ENCODE measurements around the gene SH3BP4.

SH3BP4 gene

GRCh38 chr2:234967201-234967869 is 15.5 kb downstream of the SH3BP4 start:
- no peak for DNase-seq (ENCODE audit: low spot score)

DNA sequence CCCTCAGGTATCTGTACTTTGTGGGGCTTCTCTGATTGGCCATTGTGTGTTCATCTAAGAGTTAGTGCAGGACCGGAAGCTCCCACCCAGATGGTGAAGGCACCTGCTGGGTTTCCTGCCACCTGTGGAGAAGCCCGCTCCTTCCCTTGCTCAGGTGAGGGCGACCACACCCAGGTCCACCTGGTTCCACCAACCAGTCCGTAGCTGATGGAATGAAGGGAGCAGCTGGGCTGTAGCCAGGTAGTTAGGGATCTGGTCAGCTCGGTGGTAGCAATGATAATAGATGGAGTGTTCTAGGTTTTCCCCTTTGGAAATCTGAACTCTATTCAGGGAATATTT is 16.0 kb downstream of the SH3BP4 start:
- DNase-seq (ENCODE audit: low spot score): no peak

GRCh38 chr2:234968631-234969305 is 17.0 kb downstream of the SH3BP4 start:
- DNase-seq (ENCODE audit: low spot score): no peak

- DNase-seq (ENCODE audit: low spot score): no peak
These were observed 17.7 kb downstream of the SH3BP4 start for GRCh38 chr2:234969306-234970098.

GRCh38 chr2:234970099-234970440 is 18.3 kb downstream of the SH3BP4 start:
- no peak for DNase-seq (ENCODE audit: low spot score)

DNA sequence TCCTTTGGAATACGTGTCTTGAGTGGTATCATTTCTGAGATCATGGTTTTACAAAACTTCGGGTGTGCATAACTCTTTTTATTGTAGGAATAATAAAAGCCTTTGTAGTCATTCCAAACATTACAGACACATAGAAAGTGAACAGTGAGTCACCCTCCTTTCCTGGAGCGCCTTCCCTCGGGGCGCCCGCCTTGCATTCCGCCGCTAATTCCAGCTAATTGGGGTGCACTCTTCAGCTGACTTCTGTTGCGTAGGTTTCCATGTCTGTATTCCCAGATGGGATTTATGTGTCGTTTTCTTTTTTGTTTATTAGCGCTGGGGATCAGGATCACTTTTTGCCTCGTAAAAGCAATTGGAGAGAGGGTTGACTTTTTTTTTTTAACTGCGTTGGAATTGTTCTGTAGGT is 18.7 kb downstream of the SH3BP4 start:
- DNase-seq (ENCODE audit: low spot score): no peak

DNA sequence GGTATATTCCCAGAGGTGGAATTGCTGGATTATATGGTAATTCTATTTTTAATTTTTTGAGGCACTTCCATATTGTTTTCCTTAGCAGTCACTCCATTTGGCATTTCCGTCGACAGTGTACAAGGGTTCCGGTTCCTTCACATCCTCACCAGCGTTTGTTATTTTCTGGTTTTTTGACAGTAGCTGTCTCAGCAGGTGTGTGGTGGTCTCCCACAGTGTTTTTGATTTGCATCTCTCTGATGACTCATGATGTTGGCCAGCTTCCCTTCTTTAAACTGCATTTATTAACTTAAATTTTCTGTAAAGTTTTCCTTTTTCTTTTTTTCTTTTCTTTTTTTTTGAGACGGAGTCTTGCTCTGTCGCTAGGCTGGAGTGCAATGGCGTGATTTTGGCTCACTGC is 19.7 kb downstream of the SH3BP4 start:
- DNase-seq (ENCODE audit: low spot score): no peak

DNA sequence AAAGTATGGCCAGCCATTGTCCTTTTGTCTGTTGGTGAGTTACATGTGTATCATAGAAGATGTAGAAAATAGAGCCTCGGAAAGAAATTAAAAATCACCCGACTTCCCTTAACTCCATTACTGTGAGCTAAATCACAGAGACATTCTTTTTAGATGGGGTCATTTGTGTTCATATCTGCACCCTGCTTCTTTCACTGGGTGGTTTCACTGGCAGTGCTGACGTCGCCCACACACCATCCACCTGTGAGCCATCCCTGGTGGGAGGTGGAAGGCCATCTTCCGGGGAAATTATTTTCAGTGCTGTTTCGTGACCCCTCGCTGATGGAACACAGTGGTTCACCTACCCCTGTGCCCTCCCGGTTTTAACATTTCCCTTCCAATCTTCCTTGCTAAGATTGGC is 21.2 kb downstream of the SH3BP4 start:
- DNase-seq (ENCODE audit: low spot score): no peak

DNA sequence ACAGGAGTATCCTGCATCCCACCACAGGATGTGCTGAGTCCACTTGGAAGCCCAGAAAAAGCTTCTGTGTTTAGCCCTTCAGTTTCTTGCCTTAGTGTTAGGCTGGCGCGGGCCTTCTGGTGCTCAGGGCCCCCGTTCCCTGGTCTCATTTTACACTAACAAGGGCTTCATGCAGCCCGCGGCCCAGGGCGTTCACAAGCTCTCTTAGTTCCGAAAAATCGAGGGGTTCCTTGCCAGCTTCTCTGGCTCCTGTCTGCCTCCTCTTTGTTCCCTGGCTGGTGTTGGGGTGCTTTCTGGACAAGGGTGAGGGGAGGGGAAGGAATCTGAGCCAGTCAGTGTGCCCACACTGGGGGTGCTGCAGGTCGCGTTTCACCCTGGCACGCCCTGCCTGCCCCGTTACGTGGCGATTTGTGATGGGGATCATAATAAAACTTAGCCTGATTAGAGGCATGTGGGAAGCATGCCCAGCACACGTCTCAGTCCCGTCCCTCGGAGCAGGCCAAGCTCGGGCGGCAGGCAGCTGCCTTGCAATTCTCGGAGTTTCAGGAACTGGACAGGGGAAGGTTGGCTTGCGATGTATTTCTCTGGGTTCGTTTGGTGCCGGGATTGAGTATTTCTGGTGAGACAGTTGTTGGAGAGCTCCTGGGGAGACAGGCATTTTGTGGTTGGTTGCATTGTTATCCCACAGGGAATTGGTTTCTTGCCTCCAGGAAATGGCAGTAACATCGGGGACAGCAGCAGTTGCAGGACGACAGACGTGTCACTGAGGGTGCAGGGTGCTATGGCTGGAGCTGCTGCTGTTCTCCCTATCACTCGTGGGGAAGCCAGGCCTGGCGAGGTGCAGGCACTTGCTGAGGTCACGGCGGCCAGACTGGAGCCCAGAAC is 22.9 kb downstream of the SH3BP4 start:
- DNase-seq (ENCODE audit: low spot score): no peak

GRCh38 chr2:234975611-234976010 is 23.8 kb downstream of the SH3BP4 start:
- no peak for DNase-seq (ENCODE audit: low spot score)

DNA sequence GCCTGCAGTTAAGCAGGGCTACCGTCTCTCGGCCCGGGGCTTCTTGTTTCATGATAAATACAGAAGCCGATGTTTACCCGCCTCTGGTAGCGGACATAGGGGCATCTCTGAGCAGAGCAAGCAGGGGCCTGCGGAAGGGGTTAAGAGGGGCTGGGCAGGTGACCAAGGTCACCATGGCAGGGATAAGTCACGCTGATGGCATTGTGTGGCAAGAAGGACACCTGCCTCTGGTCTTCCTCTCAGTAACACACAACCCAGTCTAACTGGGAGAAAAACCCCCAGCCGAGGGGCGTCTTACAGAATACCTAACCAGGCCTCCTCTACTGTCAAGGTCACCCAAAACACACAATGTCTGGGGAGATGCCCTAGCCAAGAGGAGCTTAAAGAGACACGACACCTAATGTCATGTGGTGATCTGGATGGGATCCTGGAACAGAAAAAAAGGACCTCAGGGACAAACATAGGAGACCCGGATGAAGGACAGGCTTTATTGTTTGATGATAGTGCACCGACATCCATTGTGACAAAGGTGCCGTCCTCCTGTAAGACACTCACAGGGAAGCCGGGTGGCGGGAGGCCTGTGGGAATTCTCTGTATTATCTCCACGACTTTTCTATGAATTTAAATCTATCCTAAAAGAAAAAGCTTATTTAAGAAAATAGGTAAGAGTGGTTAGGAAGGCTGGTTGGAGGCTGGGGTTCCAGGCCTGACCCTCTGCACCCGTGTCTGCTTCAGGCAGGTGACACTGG is 24.8 kb downstream of the SH3BP4 start:
- no peak for DNase-seq (ENCODE audit: low spot score)

- DNase-seq (ENCODE audit: low spot score): no peak
These were observed 25.4 kb downstream of the SH3BP4 start for GRCh38 chr2:234977228-234977679.

- DNase-seq (ENCODE audit: low spot score): no peak
These were observed 26.8 kb downstream of the SH3BP4 start for GRCh38 chr2:234978466-234979203.

DNA sequence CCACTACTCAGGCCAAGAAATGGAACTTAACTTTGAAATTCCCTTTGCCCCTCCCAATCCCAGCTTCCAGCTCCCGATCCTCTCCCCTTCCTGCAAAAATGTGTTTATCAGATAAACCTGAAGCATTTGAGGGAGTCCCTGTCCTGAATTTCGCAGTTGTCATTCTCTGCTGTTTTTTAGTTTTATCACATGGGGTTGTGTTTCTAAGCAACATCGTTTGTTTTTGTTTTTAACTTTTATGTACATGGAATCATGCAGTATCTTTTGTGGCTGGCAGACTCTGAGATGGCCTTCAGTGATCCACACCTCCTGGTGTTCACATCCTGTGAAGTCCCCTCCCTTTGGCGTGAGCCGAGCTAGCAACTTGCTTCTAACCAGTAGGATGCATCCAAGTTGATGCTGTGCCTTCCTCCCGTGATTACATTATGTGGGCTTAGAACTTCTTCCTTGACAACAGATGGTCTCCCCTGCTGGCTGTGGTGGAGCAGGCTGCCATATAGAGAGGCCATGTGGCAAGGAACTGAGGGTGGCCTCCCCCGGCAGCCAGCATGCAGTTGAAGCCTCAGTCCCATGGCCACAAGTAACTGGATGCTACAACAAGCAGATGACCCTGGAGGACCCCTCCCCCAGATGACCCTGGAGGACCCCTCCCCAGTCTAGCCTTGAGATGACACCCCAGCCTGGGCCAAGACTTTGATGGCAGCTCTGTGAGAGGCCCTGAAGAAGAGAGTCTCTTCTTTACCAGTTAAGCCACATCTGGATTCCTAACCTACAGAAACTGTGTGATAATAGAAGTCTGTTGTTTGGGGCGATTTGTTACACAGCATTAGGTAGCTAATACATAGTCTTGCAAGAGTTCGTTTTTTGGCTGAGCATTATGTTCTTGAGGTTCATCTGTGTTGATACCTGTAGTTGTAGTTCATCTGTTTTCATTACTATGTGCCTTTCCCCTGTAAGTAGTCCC is 27.7 kb downstream of the SH3BP4 start:
- no peak for DNase-seq (ENCODE audit: low spot score)

- no peak for DNase-seq (ENCODE audit: low spot score)
These were observed 28.8 kb downstream of the SH3BP4 start for GRCh38 chr2:234980451-234981187.

GRCh38 chr2:234981197-234982095 is 29.6 kb downstream of the SH3BP4 start:
- no peak for DNase-seq (ENCODE audit: low spot score)

- no peak for DNase-seq (ENCODE audit: low spot score)
These were observed 30.4 kb downstream of the SH3BP4 start for GRCh38 chr2:234982096-234982834.
